Midbrain (tissue), 1 donor: ENCODE measurements around the gene MESP2.

Source experiments
- DNase-seq: peaks from one replicate; lab custom pipeline; 2025; lab: John Stamatoyannopoulos, UW

MESP2 gene

GRCh38 chr15:89802231-89802928 is 26.2 kb downstream of the MESP2 start:
- DNase-seq: no peak

GRCh38 chr15:89802986-89803824 is 27.1 kb downstream of the MESP2 start:
- no peak for DNase-seq

GRCh38 chr15:89803941-89804800 is 28.0 kb downstream of the MESP2 start:
- DNase-seq: no peak

GRCh38 chr15:89805241-89806209 is 29.4 kb downstream of the MESP2 start:
- DNase-seq: no peak

- DNase-seq: no peak
These were observed 30.1 kb downstream of the MESP2 start for GRCh38 chr15:89806210-89806558.

GRCh38 chr15:89806559-89807550 is 30.7 kb downstream of the MESP2 start:
- no peak for DNase-seq

- DNase-seq: no peak
These were observed 31.6 kb downstream of the MESP2 start for GRCh38 chr15:89807689-89808088.

- DNase-seq: no peak
These were observed 32.2 kb downstream of the MESP2 start for GRCh38 chr15:89808160-89808870.

- DNase-seq: no peak
These were observed 33.1 kb downstream of the MESP2 start for GRCh38 chr15:89809093-89809786.

GRCh38 chr15:89809787-89810148 is 33.6 kb downstream of the MESP2 start:
- DNase-seq: no peak

- no peak for DNase-seq
These were observed 34.7 kb downstream of the MESP2 start for GRCh38 chr15:89810837-89811236.

- no peak for DNase-seq
These were observed 36.1 kb downstream of the MESP2 start for GRCh38 chr15:89812011-89812846.

- DNase-seq: no peak
These were observed 36.8 kb downstream of the MESP2 start for GRCh38 chr15:89812847-89813320.

- DNase-seq: no peak
These were observed 37.4 kb downstream of the MESP2 start for GRCh38 chr15:89813381-89814111.

- no peak for DNase-seq
These were observed 38.1 kb downstream of the MESP2 start for GRCh38 chr15:89814112-89814742.

- DNase-seq: no peak
These were observed 39.6 kb downstream of the MESP2 start for GRCh38 chr15:89815769-89816168.
